HCT116 (cell line): ENCODE data around the gene TOGARAM1. TPM values are rescaled to one million over a fixed set of nuclear protein-coding genes. Genes with fewer than 3 reads are reported as not detected.

ENCODE experiments used
- ATAC-seq: fragments of 200-7000 bp; cut with Tn5 transposase; 2 replicates; pipeline ENCODE4 v1.9.1; 2020; ENCODE audit warnings: mild to moderate bottlenecking, moderate library complexity
- BruUV-seq: library from RNA; stranded (reverse); fragments of 400-500 nt; replicated peaks from 2 replicates; lab custom pipeline; 2021; lab: Mats Ljungman, UMichigan
- CTCF ChIA-PET: fragments of 300-600 bp; sonication (Branson Sonifier 250); formaldehyde crosslinking; loops from one replicate; lab custom pipeline; 2021; ENCODE audit warnings: antibody characterized with exemption; lab: Charles Lee
- POLR2A ChIA-PET: fragments of 300-600, 350-600 bp; sonication (Branson Sonifier 250); formaldehyde crosslinking; loops from one replicate; lab custom pipeline; 2021; ENCODE audit warnings: antibody characterized with exemption; lab: Charles Lee
- RAD21 ChIA-PET, 2 experiments: fragments of 300-600 bp; sonication (Branson Sonifier 250); formaldehyde crosslinking; loops; one replicate each; lab custom pipeline; 2023; ENCODE audit warnings: low total read pairs in 2 of 2; ENCODE audit not compliant: uncharacterized antibody in 2 of 2, unreplicated experiment in 2 of 2, low non-redundant PET in 1 of 2; lab: Charles Lee
- DNase-seq: peaks from one replicate; pipeline ENCODE4 v3.0.0-alpha.2; 2010; ENCODE audit warnings: low read depth, low spot score
- H2AFZ ChIP-seq: fragments of 200-600 bp; shearing (Covaris generic), sonication (generic); 2 replicates; pipeline ENCODE4 v1.6.1; 2017; ENCODE audit warnings: low read depth, mixed run types, mixed read lengths, antibody characterized with exemption, low read length; ENCODE audit not compliant: poor library complexity, severe bottlenecking
- H3K27ac ChIP-seq: 2 replicates; pipeline ENCODE4 v1.5.1; 2012; ENCODE audit warnings: low read depth, low read length
- H3K27me3 ChIP-seq: fragments of 200-600 bp; sonication (generic); 2 replicates; pipeline ENCODE4 v1.6.1; 2016; ENCODE audit warnings: mixed run types, low read length, mixed read lengths; ENCODE audit not compliant: insufficient read depth
- H3K36me3 ChIP-seq, 2 experiments: fragments of 200-500 bp in 1 of 2; fragments of 200-600 bp in 1 of 2; sonication (Bioruptor generic) in 1 of 2; sonication (generic) in 1 of 2; 2 replicates each; pipeline versions ENCODE4 v1.5.1 to v1.6.1; 2014 to 2016; ENCODE audit warnings: low read length in 2 of 2, inconsistent platforms in 1 of 2, mixed read lengths in 1 of 2, mixed run types in 1 of 2; ENCODE audit not compliant: insufficient read depth in 2 of 2, control insufficient read depth in 1 of 2
- H3K4me1 ChIP-seq, 2 experiments: fragments of 200-600 bp in 1 of 2; sonication (generic) in 1 of 2; 2 replicates each; pipeline versions ENCODE4 v1.5.1 to v1.6.1; 2012 to 2017; ENCODE audit warnings: low read length in 2 of 2, inconsistent platforms in 1 of 2, mild to moderate bottlenecking in 1 of 2, mixed read lengths in 1 of 2, mixed run types in 1 of 2, moderate library complexity in 1 of 2; ENCODE audit not compliant: insufficient read depth in 2 of 2, control insufficient read depth in 1 of 2
- H3K4me2 ChIP-seq: fragments of 200-600 bp; sonication (generic); 2 replicates; pipeline ENCODE4 v1.6.1; 2017; ENCODE audit warnings: mixed run types, low read length, mixed read lengths
- H3K4me3 ChIP-seq, 2 experiments: fragments of 200-600 bp in 1 of 2; sonication (generic) in 1 of 2; replicated peaks in 1 of 2; 2 replicates each; pipeline ENCODE4 v1.5.1; 2011 to 2016; ENCODE audit warnings: low read length in 2 of 2, control low read depth in 1 of 2, low read depth in 1 of 2, mild to moderate bottlenecking in 1 of 2, mixed read lengths in 1 of 2, mixed run types in 1 of 2
- H3K79me2 ChIP-seq: fragments of 200-600 bp; sonication (generic); 2 replicates; pipeline ENCODE4 v1.6.1; 2017; ENCODE audit warnings: mild to moderate bottlenecking, mixed run types, low read length, moderate library complexity, mixed read lengths; ENCODE audit not compliant: insufficient read depth
- H3K9ac ChIP-seq: fragments of 200-600 bp; sonication (generic); 2 replicates; pipeline ENCODE4 v1.6.1; 2016; ENCODE audit warnings: low read length, mixed read lengths
- H3K9me2 ChIP-seq: fragments of 200-600 bp; sonication (generic), shearing (Covaris generic); 2 replicates; pipeline ENCODE4 v1.6.1; 2017; ENCODE audit warnings: mixed run types, mild to moderate bottlenecking, moderate library complexity; ENCODE audit not compliant: insufficient read depth
- H3K9me3 ChIP-seq, 2 experiments: fragments of 200-500 bp in 1 of 2; fragments of 200-600 bp in 1 of 2; sonication (Bioruptor generic) in 1 of 2; sonication (generic) in 1 of 2; 2 replicates each; pipeline ENCODE4 v1.6.1; 2014 to 2017; ENCODE audit warnings: low read length in 2 of 2, mixed read lengths in 2 of 2, inconsistent platforms in 1 of 2, low read depth in 1 of 2, mild to moderate bottlenecking in 1 of 2, mixed run types in 1 of 2, moderate library complexity in 1 of 2; ENCODE audit not compliant: control insufficient read depth in 1 of 2, insufficient read depth in 1 of 2
- H4K20me1 ChIP-seq: fragments of 200-600 bp; sonication (generic), shearing (Covaris generic); 2 replicates; pipeline ENCODE4 v1.6.1; 2017; ENCODE audit warnings: mixed run types, mild to moderate bottlenecking, moderate library complexity; ENCODE audit not compliant: insufficient read depth
- CBX3 ChIP-seq: IDR thresholded peaks from 2 replicates; pipeline ENCODE4 v1.6.1; 2012; ENCODE audit warnings: low read depth
- CTCF ChIP-seq, 3 experiments: fragments of 200-600 bp in 1 of 3; sonication (generic) in 1 of 3; IDR thresholded peaks in 2 of 3; conservative IDR thresholded peaks in 1 of 3; 2 replicates each; pipeline ENCODE4 v1.5.1; 2012 to 2017; ENCODE audit warnings: low read depth in 2 of 3, low read length in 2 of 3, antibody characterized with exemption in 1 of 3, borderline replicate concordance in 1 of 3, control low read depth in 1 of 3, mild to moderate bottlenecking in 1 of 3, mixed read lengths in 1 of 3, mixed run types in 1 of 3, moderate library complexity in 1 of 3; ENCODE audit not compliant: insufficient read depth in 1 of 3
- EZH2 ChIP-seq: fragments of 200-600 bp; sonication (generic); IDR thresholded peaks from 2 replicates; pipeline ENCODE4 v1.6.1; 2017; ENCODE audit warnings: antibody characterized with exemption, mixed run types
- EZH2phosphoT487 ChIP-seq: fragments of 200-600 bp; IDR thresholded peaks from 2 replicates; pipeline ENCODE4 v1.6.1; 2018; ENCODE audit warnings: antibody characterized with exemption, borderline replicate concordance
- FOSL1 ChIP-seq: IDR thresholded peaks from 2 replicates; pipeline ENCODE4 v1.6.1; 2012; ENCODE audit warnings: low read depth
- JUND ChIP-seq: IDR thresholded peaks from 2 replicates; pipeline ENCODE4 v1.6.1; 2012
- MAX ChIP-seq: IDR thresholded peaks from 2 replicates; pipeline ENCODE4 v1.6.1; 2012
- RAD21 ChIP-seq: IDR thresholded peaks from 2 replicates; pipeline ENCODE4 v1.6.1; 2012; ENCODE audit warnings: low read depth, mild to moderate bottlenecking
- SIN3A ChIP-seq: IDR thresholded peaks from 2 replicates; pipeline ENCODE4 v1.6.1; 2012; ENCODE audit warnings: low read depth
- SP1 ChIP-seq: IDR thresholded peaks from 2 replicates; pipeline ENCODE4 v1.6.1; 2012; ENCODE audit warnings: low read depth
- SRF ChIP-seq: IDR thresholded peaks from 2 replicates; pipeline ENCODE4 v1.6.1; 2012; ENCODE audit warnings: low read depth
- TCF7L2 ChIP-seq: IDR thresholded peaks from 2 replicates; pipeline ENCODE4 v1.7.0; 2011; ENCODE audit warnings: borderline replicate concordance, inconsistent platforms; ENCODE audit not compliant: insufficient read depth, insufficient read length; ENCODE audit errors: extremely low read depth
- intact Hi-C: fragments of 100-400 bp; cut with micrococcal nuclease; formaldehyde crosslinking; loops from 2 replicates; pipeline ENCODE4 v1.10.0; 2022
- total RNA-seq: library from RNA; stranded (reverse); gene quantifications from one replicate; pipeline ENCODE4 v1.2.1, GENCODE V29; 2021; ENCODE audit not compliant: unreplicated experiment

The TOGARAM1 gene
- total RNA-seq, 1 experiment from 2014 or later, result 1.9 TPM

GRCh38 chr14:44963775-44964380 is 1.9 kb downstream of the TOGARAM1 start:
- ATAC-seq (no peak), DNase-seq (no peak)
- H3K79me2 ChIP-seq, result peaks cover 27% of the 10 kb centered on the region
- H3K36me3 ChIP-seq, result no peaks in the 10 kb centered on the region; a peak in 1 of 4 replicates
- CTCF ChIA-PET, result no interaction called here
- H3K9ac ChIP-seq, result no peak overlapping the region
- TF ChIP-seq EZH2phosphoT487 (no peak), FOSL1 (no peak), MAX (no peak), JUND (no peak), CTCF (IDR thresholded peaks at IDR 0.05 in 2 of 3, conservative IDR thresholded peaks at IDR 0.05 in 1 of 3; ENCODE audit: borderline replicate concordance in 1 of 3, insufficient read depth in 1 of 3, low read depth in 2 of 3, low read length in 2 of 3) (no peak), EZH2 (no peak), RAD21 (no peak), SIN3A (no peak), CBX3 (no peak), SP1 (no peak), SRF (no peak), TCF7L2 (no peak)
- no peak overlapping the region for H3K4me3 ChIP-seq
- no peak overlapping the region for H2AFZ ChIP-seq
- H3K4me2 ChIP-seq, result no peak overlapping the region
- no peaks in the 10 kb centered on the region for H3K9me2 ChIP-seq
- POLR2A ChIA-PET, result no interaction called here
- intact Hi-C loops, result loop anchor here (5.0 kb wide), 1 partner anchor 288 kb away; the partner anchor contains the start of gene MIS18BP1
- H3K27me3 ChIP-seq, result no peaks in the 10 kb centered on the region
- RAD21 ChIA-PET, result no interaction called here
- H4K20me1 ChIP-seq, result no peaks in the 10 kb centered on the region
- no TSS peak for BruUV-seq
- peaks cover 0 to 3% of the 10 kb centered on the region in 2 experiments; a peak in 1 of 4 replicates for H3K9me3 ChIP-seq
- peaks cover 9 to 11% of the 10 kb centered on the region in 2 experiments; a peak in 3 of 4 replicates for H3K4me1 ChIP-seq
- H3K27ac ChIP-seq, result no peak overlapping the region
